PC-3 (cell line): Measurements from ENCODE around the gene CRTC1.

ENCODE experiments used
- EZH2 ChIP-seq: fragments of 300-600 bp; sonication (generic); IDR thresholded peaks from one replicate; pipeline ENCODE4 v1.6.1; 2017; ENCODE audit warnings: antibody characterized with exemption, mild to moderate bottlenecking, low read length; ENCODE audit not compliant: unreplicated experiment
- EZH2phosphoT487 ChIP-seq: fragments of 300-600 bp; sonication (generic); IDR thresholded peaks from 2 replicates; pipeline ENCODE4 v1.6.1; 2018; ENCODE audit warnings: mild to moderate bottlenecking, antibody characterized with exemption, low read length, borderline replicate concordance
- TF ChIP-seq, protein P1 (sequence below): fragments of 300-600 bp; sonication (generic); conservative IDR thresholded peaks from 2 replicates; pipeline ENCODE4 v1.5.1; 2017; ENCODE audit warnings: antibody characterized with exemption, low read depth, mild to moderate bottlenecking, low read length

DNA sequence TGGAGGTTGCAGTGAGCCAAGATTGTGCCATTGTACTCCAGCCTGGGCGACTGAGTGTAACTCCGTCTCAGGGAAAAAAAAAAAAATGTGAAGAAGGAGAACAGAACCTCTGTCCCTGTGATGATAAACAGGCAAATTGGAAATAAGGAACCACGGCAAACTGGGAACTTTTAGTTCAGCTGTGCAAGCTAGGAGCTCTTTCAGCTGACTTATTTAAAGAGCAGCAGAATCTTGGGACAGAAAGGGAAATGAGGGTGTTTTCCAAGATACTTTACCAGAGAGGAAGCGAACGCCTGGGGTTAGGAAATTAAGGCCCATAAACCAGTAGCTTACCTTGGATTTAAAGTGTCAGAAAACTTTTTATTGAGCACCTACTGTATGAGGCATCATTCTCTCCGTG lies 145.3 kb downstream of the CRTC1 start:
- TF ChIP-seq, protein P1, sequence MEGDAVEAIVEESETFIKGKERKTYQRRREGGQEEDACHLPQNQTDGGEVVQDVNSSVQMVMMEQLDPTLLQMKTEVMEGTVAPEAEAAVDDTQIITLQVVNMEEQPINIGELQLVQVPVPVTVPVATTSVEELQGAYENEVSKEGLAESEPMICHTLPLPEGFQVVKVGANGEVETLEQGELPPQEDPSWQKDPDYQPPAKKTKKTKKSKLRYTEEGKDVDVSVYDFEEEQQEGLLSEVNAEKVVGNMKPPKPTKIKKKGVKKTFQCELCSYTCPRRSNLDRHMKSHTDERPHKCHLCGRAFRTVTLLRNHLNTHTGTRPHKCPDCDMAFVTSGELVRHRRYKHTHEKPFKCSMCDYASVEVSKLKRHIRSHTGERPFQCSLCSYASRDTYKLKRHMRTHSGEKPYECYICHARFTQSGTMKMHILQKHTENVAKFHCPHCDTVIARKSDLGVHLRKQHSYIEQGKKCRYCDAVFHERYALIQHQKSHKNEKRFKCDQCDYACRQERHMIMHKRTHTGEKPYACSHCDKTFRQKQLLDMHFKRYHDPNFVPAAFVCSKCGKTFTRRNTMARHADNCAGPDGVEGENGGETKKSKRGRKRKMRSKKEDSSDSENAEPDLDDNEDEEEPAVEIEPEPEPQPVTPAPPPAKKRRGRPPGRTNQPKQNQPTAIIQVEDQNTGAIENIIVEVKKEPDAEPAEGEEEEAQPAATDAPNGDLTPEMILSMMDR, result no peak
- TF ChIP-seq EZH2 (no peak), EZH2phosphoT487 (no peak)
